HG02870 (cell line): ENCODE data around the gene CD38.
A peak's percentile ranks its signal among the peaks of the same experiment; 100 is the strongest.
"Not testable (repeated sequence)": the region's sequence is repeated elsewhere in the genome, so short reads cannot be mapped to it uniquely, and the experiment has no call there.

Source experiments
- ATAC-seq: cut with Tn5 transposase; IDR thresholded peaks from one replicate; pipeline ENCODE4 v1.9.1; 2021; ENCODE audit warnings: mild to moderate bottlenecking, moderate library complexity; ENCODE audit not compliant: unreplicated experiment

Gene CD38

GRCh38 chr4:15778289-15779241 is at the start of gene CD38:
Gene CD38 (plus strand): TSS chr4:15778328. CDS start chr4:15778415, 87 bp downstream.
- ATAC-seq, result peak; percentile 80

- no peak for ATAC-seq
These were observed 48.1 kb upstream of the CD38 start for GRCh38 chr4:15729910-15730533.

- not testable (repeated sequence) for ATAC-seq
These were observed 45.1 kb upstream of the CD38 start for GRCh38 chr4:15733061-15733460.

- no peak for ATAC-seq
These were observed 42.6 kb upstream of the CD38 start for GRCh38 chr4:15735536-15735935.

GRCh38 chr4:15736514-15737050 is 41.5 kb upstream of the CD38 start:
- no peak for ATAC-seq

- no peak for ATAC-seq
These were observed 40.9 kb upstream of the CD38 start for GRCh38 chr4:15737255-15737654.

- ATAC-seq, result no peak
These were observed 39.3 kb upstream of the CD38 start for GRCh38 chr4:15738877-15739276.

- ATAC-seq, result no peak
These were observed 37.2 kb upstream of the CD38 start for GRCh38 chr4:15740764-15741404.

- ATAC-seq, result no peak
These were observed 36.0 kb upstream of the CD38 start for GRCh38 chr4:15742083-15742582.

GRCh38 chr4:15742637-15743036 is 35.5 kb upstream of the CD38 start:
- no peak for ATAC-seq

GRCh38 chr4:15744016-15744545 is 34.0 kb upstream of the CD38 start:
- ATAC-seq, result no peak

- no peak for ATAC-seq
These were observed 32.0 kb upstream of the CD38 start for GRCh38 chr4:15746110-15746509.

GRCh38 chr4:15749001-15749400 is 29.1 kb upstream of the CD38 start:
- ATAC-seq, result no peak

- no peak for ATAC-seq
These were observed 27.0 kb upstream of the CD38 start for GRCh38 chr4:15751153-15751552.

GRCh38 chr4:15753081-15753480 is 25.0 kb upstream of the CD38 start:
- no peak for ATAC-seq

- no peak for ATAC-seq
These were observed 24.3 kb upstream of the CD38 start for GRCh38 chr4:15753786-15754185.

- no peak for ATAC-seq
These were observed 23.8 kb upstream of the CD38 start for GRCh38 chr4:15754323-15754722.

- no peak for ATAC-seq
These were observed 22.6 kb upstream of the CD38 start for GRCh38 chr4:15755321-15756155.

- peak; percentile 70 for ATAC-seq
These were observed 21.7 kb upstream of the CD38 start for GRCh38 chr4:15756361-15756861.

GRCh38 chr4:15757054-15757453 is 21.1 kb upstream of the CD38 start:
- ATAC-seq, result no peak
